K562 (cell line): ENCODE measurements around the gene TASP1. TPM values are rescaled to one million over a fixed set of nuclear protein-coding genes. Genes with fewer than 3 reads are reported as not detected.
A peak's percentile ranks its signal among the peaks of the same experiment; 100 is the strongest.

Source experiments
- ATAC-seq: fragments of 200-7000 bp; cut with Tn5 transposase; 3 replicates; pipeline ENCODE4 v1.9.1; 2020; ENCODE audit warnings: moderate library complexity
- BruUV-seq: library from RNA; stranded (reverse); fragments of 400-500 nt; replicated peaks from 2 replicates; lab custom pipeline; 2021; lab: Mats Ljungman, UMichigan
- CTCF ChIA-PET: fragments of 300-600 bp; formaldehyde crosslinking; extraction: SDS; loops from one replicate; lab custom pipeline; 2021; ENCODE audit warnings: low intra/inter-chr PET ratio; lab: Yijun Ruan, JAX
- POLR2A ChIA-PET: fragments of 300-600, 350-650 bp; sonication (Branson Sonifier 250); formaldehyde crosslinking; extraction: SDS; loops from one replicate; lab custom pipeline; 2021; ENCODE audit warnings: antibody characterized with exemption, inconsistent platforms; lab: Yijun Ruan, JAX
- DNase-seq, 4 experiments: peaks; one replicate each; pipeline versions ENCODE4 v3.0.0 to v3.0.0-alpha.2; 2011 to 2018; ENCODE audit warnings: low spot score in 3 of 4, mixed read lengths in 3 of 4; ENCODE audit errors: extremely low read depth in 1 of 4
- FAIRE-seq: peaks from 2 replicates; lab custom pipeline; 2011; peaks lifted over from hg19 to GRCh38; lab: Jason Lieb, UNC
- H2AFZ ChIP-seq: 2 replicates; pipeline ENCODE4 v1.6.0; 2011; ENCODE audit warnings: low read depth, low read length, control low read depth, inconsistent platforms
- H3K27ac ChIP-seq: fragments of 200-600 bp; 3 replicates; pipeline ENCODE4 v1.8.0; 2011; ENCODE audit warnings: low read depth, mild to moderate bottlenecking, control low read depth, inconsistent platforms, low read length, moderate library complexity, mixed read lengths; ENCODE audit errors: extremely low read depth
- H3K27me3 ChIP-seq, 2 experiments: fragments of 300-600 bp in 1 of 2; 2 replicates in 1 of 2; 3 replicates in 1 of 2; pipeline versions ENCODE4 v1.6.0 to v1.8.0; 2011; ENCODE audit warnings: inconsistent platforms in 2 of 2, low read length in 2 of 2, mild to moderate bottlenecking in 1 of 2, mixed read lengths in 1 of 2, moderate library complexity in 1 of 2; ENCODE audit not compliant: control insufficient read depth in 2 of 2, insufficient read depth in 2 of 2
- H3K36me3 ChIP-seq: fragments of 300-600 bp; 3 replicates; pipeline ENCODE4 v1.8.0; 2011; ENCODE audit warnings: mild to moderate bottlenecking, low read length, inconsistent platforms; ENCODE audit not compliant: control insufficient read depth, insufficient read depth
- H3K4me1 ChIP-seq, 2 experiments: fragments of 200-600 bp in 1 of 2; replicated peaks in 1 of 2; 2 replicates in 1 of 2; 3 replicates in 1 of 2; pipeline versions ENCODE4 v1.5.1 to v1.8.0; 2011; ENCODE audit warnings: inconsistent platforms in 2 of 2, low read length in 2 of 2, mild to moderate bottlenecking in 1 of 2, mixed read lengths in 1 of 2, moderate library complexity in 1 of 2; ENCODE audit not compliant: control insufficient read depth in 2 of 2, insufficient read depth in 2 of 2
- H3K4me2 ChIP-seq: 2 replicates; pipeline ENCODE4 v1.6.1; 2011; ENCODE audit warnings: low read length, control low read depth, inconsistent platforms, mixed read lengths; ENCODE audit not compliant: insufficient read depth
- H3K4me3 ChIP-seq: fragments of 200-600 bp; sonication (generic), shearing (Covaris generic); 2 replicates; pipeline ENCODE4 v1.5.1; 2016; ENCODE audit warnings: control low read depth, inconsistent platforms
- H3K79me2 ChIP-seq: fragments of 200-600 bp; 3 replicates; pipeline ENCODE4 v1.8.0; 2011; ENCODE audit warnings: low read length, inconsistent platforms; ENCODE audit not compliant: control insufficient read depth, insufficient read depth
- H3K9ac ChIP-seq, 2 experiments: 2 replicates each; pipeline versions ENCODE4 v1.6.0 to v1.6.1; 2011; ENCODE audit warnings: low read depth in 2 of 2, low read length in 2 of 2, control low read depth in 1 of 2, inconsistent platforms in 1 of 2, mild to moderate bottlenecking in 1 of 2, mixed read lengths in 1 of 2; ENCODE audit not compliant: insufficient read depth in 1 of 2
- H3K9me1 ChIP-seq: one replicate; pipeline ENCODE4 v1.6.0; 2011; ENCODE audit warnings: inconsistent platforms, mild to moderate bottlenecking, low read length, moderate library complexity; ENCODE audit not compliant: control insufficient read depth, insufficient read depth
- H3K9me3 ChIP-seq: replicated peaks from 2 replicates; pipeline ENCODE4 v1.5.1; 2011; ENCODE audit warnings: low read depth, low read length, inconsistent platforms; ENCODE audit not compliant: control insufficient read depth, insufficient read depth
- H4K20me1 ChIP-seq: replicated peaks from 2 replicates; pipeline ENCODE4 v1.6.1; 2011; ENCODE audit warnings: low read length, inconsistent platforms, mixed read lengths; ENCODE audit not compliant: control insufficient read depth, insufficient read depth
- ARID1B ChIP-seq: fragments of 450-650 bp; IDR thresholded peaks from 2 replicates; pipeline ENCODE4 v1.6.1; 2016; ENCODE audit warnings: antibody characterized with exemption, mild to moderate bottlenecking, inconsistent platforms
- ATF7 ChIP-seq: fragments of 450-650 bp; IDR thresholded peaks from 2 replicates; pipeline ENCODE4 v1.7.1; 2014; ENCODE audit warnings: mild to moderate bottlenecking, moderate library complexity
- C11orf30 ChIP-seq: fragments of 450-650 bp; IDR thresholded peaks from 2 replicates; pipeline ENCODE4 v1.6.1; 2016; ENCODE audit warnings: low read depth, mild to moderate bottlenecking
- CBFA2T3 ChIP-seq: fragments of 450-650 bp; IDR thresholded peaks from 2 replicates; pipeline ENCODE4 v1.6.1; 2017
- MBD2 ChIP-seq: sonication (generic); IDR thresholded peaks from 2 replicates; pipeline ENCODE4 v1.6.1; 2016; ENCODE audit warnings: low read depth, borderline replicate concordance
- MECOM ChIP-seq: fragments of 250-450 bp; sonication (Bioruptor Pico); IDR thresholded peaks from 2 replicates; pipeline ENCODE4 v1.8.0; 2022; ENCODE audit warnings: inconsistent platforms
- MTA1 ChIP-seq: fragments of 450-650 bp; IDR thresholded peaks from 2 replicates; pipeline ENCODE4 v1.6.1; 2017; ENCODE audit warnings: borderline replicate concordance
- MTA2 ChIP-seq: fragments of 450-650 bp; IDR thresholded peaks from 2 replicates; pipeline ENCODE4 v1.6.1; 2016; ENCODE audit warnings: low read depth
- NR2C2 ChIP-seq, 2 experiments: fragments of 200-800 bp in 1 of 2; sonication (Bioruptor generic) in 1 of 2; sonication (generic) in 1 of 2; formaldehyde crosslinking in 1 of 2; IDR thresholded peaks; 2 replicates each; pipeline versions ENCODE4 v1.6.1 to v1.8.0; 2016 to 2022; ENCODE audit warnings: mild to moderate bottlenecking in 1 of 2, missing compliant biosample characterization in 1 of 2, missing genetic modification characterization in 1 of 2, missing genetic modification reagents in 1 of 2
- PTRF ChIP-seq: fragments of 450-650 bp; IDR thresholded peaks from 2 replicates; pipeline ENCODE4 v1.6.1; 2016; ENCODE audit warnings: mild to moderate bottlenecking, missing genetic modification characterization, missing compliant biosample characterization
- SOX6 ChIP-seq: fragments of 450-650 bp; IDR thresholded peaks from 2 replicates; pipeline ENCODE4 v1.6.1; 2014; ENCODE audit warnings: mild to moderate bottlenecking
- TAL1 ChIP-seq: fragments of 450-650 bp; IDR thresholded peaks from 2 replicates; pipeline ENCODE4 v1.6.1; 2016; ENCODE audit warnings: mild to moderate bottlenecking
- ZNF3 ChIP-seq: fragments of 250-450 bp; sonication (Bioruptor Pico); IDR thresholded peaks from 2 replicates; pipeline ENCODE4 v1.5.0; 2021; ENCODE audit warnings: mild to moderate bottlenecking, moderate library complexity
- ZNF644 ChIP-seq: fragments of 200-800 bp; sonication (Bioruptor generic); IDR thresholded peaks from 2 replicates; pipeline ENCODE4 v1.6.1; 2016; ENCODE audit warnings: low read depth, missing genetic modification characterization, missing compliant biosample characterization
- ZZZ3 ChIP-seq: fragments of 450-650 bp; IDR thresholded peaks from 2 replicates; pipeline ENCODE4 v1.6.1; 2016; ENCODE audit warnings: antibody characterized with exemption, mild to moderate bottlenecking, moderate library complexity
- WGBS: fragments of 100-300 bp; shearing (Covaris generic); methylation state at CpG from one replicate; pipeline ENCODE4 v1.1.6; 2016; ENCODE audit warnings: low coverage, mixed read lengths; ENCODE audit not compliant: insufficient coverage; ENCODE audit errors: missing lambda C conversion rate; 5-methylcytosine and 5-hydroxymethylcytosine counted together
- in situ Hi-C: fragments of 300-500 bp; cut with MboI; formaldehyde crosslinking; loops from 4 replicates; pipeline ENCODE4 v1.15.0; 2018; ENCODE audit warnings: inconsistent platforms, mixed read lengths
- intact Hi-C: fragments of 100-400 bp; cut with micrococcal nuclease; formaldehyde crosslinking; loops from 2 replicates; pipeline ENCODE4 v1.14.2; 2022
- polyA plus RNA-seq, 8 experiments: library from polyadenylated mRNA; depleted of rRNA in 4 of 8; stranded (reverse) in 5 of 8; unstranded in 3 of 8; fragments of >200 nt; fragmentation: Nextera tagmentation in 2 of 8; fragmentation: Illumina TruSeq in 1 of 8; extraction: Ambion mirVana in 2 of 8; extraction: Trizol in 1 of 8; gene quantifications; 2 replicates each; pipeline versions ENCODE4 v1.2.1 to v1.2.3, GENCODE V29; 2011 to 2014; ENCODE audit warnings: inconsistent platforms in 1 of 8, missing spikeins in 1 of 8
- total RNA-seq, 7 experiments: library from RNA; depleted of rRNA in 6 of 7; stranded (reverse); fragments of >200 nt in 6 of 7; fragmentation: Illumina TruSeq in 2 of 7; extraction: Trizol in 2 of 7; gene quantifications; 2 replicates each; pipeline versions ENCODE4 v1.2.1 to v1.2.3, GENCODE V29; 2011 to 2021; ENCODE audit warnings: low replicate concordance in 1 of 7
- TF ChIP-seq, protein P1 (sequence below), 3 experiments: fragments of 200-800 bp in 1 of 3; fragments of 250-450 bp in 1 of 3; fragments of 450-650 bp in 1 of 3; sonication (Bioruptor Pico) in 1 of 3; sonication (Bioruptor generic) in 1 of 3; formaldehyde crosslinking in 1 of 3; IDR thresholded peaks; 2 replicates each; pipeline versions ENCODE4 v1.6.1 to v1.8.0; 2016 to 2022; ENCODE audit warnings: mild to moderate bottlenecking in 2 of 3, missing genetic modification characterization in 2 of 3, missing compliant biosample characterization in 1 of 3, moderate library complexity in 1 of 3
- TF ChIP-seq, protein P2 (sequence below): sonication (generic); formaldehyde crosslinking; IDR thresholded peaks from 2 replicates; pipeline ENCODE4 v1.8.1; 2023; ENCODE audit warnings: mild to moderate bottlenecking, missing genetic modification reagents

The TASP1 gene
- total and polyA plus RNA-seq, 9 of the 15 experiments (the other 6 are each of a cell fraction or from before 2014, with no cell fraction given): 3.7 to 10.6 (median 6.4) TPM

DNA sequence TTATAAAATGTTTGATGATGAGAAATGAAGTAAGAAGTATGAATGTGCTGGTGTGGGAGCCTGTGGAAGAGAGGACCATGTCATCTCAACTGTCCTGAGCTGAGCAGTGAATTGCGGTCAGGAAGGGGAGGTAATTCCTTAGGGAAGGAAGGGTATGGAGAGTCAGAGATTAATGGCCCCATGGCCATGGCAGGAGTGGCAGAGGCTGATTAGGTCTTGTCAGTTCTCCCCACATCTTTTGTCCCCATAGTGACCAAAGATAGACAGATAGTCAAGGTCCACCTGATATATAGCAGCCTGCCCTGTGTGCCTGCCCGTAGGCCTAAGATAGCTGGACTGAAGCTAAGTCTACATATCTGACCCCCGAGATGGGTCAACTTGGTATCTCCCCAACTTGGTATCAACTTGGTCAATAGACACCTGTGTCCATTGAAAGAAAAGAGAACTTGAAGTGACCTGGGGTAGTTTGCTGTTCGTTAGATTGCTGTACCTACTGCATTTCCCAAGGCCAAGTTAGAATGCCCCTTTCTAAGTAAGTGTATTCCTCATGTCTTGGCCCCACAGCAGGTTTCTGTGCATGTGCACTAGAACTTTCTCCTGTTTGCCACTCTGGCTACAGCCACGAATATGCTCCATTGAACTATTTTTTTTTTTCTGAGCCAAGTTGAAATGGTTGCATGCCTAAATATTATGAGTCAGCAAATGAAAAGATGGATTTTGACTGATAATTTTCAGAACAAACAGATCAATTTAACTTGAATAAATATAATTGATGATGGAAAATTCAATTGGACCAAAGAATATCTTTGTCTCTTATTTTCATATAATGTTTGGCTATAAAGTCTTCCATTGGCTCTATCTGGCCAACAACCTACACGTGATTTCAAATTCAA, 274.2 kb downstream of the TASP1 start:
- no peak overlapping the region for H3K9ac ChIP-seq
- H3K36me3 ChIP-seq: no peaks in the 10 kb centered on the region
- peak; percentile 49; the same call in 2 of the 3 replicates for ATAC-seq
- H3K79me2 ChIP-seq: no peaks in the 10 kb centered on the region
- DNase-seq: peak in 3 of 4 experiments; percentile 5 to 42 (median 5)
- in situ Hi-C loops (no loop called here), intact Hi-C loops (no loop called here)
- no peak overlapping the region; the same call in 1 of the 2 replicates for H3K4me2 ChIP-seq
- no peak overlapping the region for H3K4me3 ChIP-seq
- no peak for FAIRE-seq
- WGBS: 2% methylated on average over 6 of the region's 6 CpGs
- no peaks in the 10 kb centered on the region for H3K27me3 ChIP-seq
- H2AFZ ChIP-seq: no peak overlapping the region
- CTCF ChIA-PET: no interaction called here
- no TSS peak for BruUV-seq
- H3K27ac ChIP-seq: no peak overlapping the region
- no peaks in the 10 kb centered on the region for H3K9me3 ChIP-seq
- no peaks in the 10 kb centered on the region for H3K9me1 ChIP-seq
- H3K4me1 ChIP-seq: no peaks in the 10 kb centered on the region; a peak in 3 of 5 replicates
- H4K20me1 ChIP-seq: no peaks in the 10 kb centered on the region
- POLR2A ChIA-PET: no interaction called here
- TF ChIP-seq SOX6 (peak; percentile 31; the same call in 1 of the 2 replicates), NR2C2 (CRISPR knock-in tag; IDR thresholded peaks at IDR 0.05) (no peak), NR2C2 (tag; IDR thresholded peaks at IDR 0.05) (no peak), CBFA2T3 (peak; percentile 70), ARID1B (peak; percentile 81), MECOM (no peak), MTA1 (no peak), PTRF (tag) (no peak), ZNF644 (tag) (peak; percentile 53; the same call in 1 of the 2 replicates), ZZZ3 (no peak), ZNF3 (CRISPR knock-in tag) (no peak), MTA2 (peak; percentile 34; the same call in 1 of the 2 replicates), TAL1 (peak; percentile 75), MBD2 (0 out of 2 replicates have a peak, but pooled peaks have one; percentile 26), ATF7 (peak; percentile 42), C11orf30 (0 out of 2 replicates have a peak, but pooled peaks have one; percentile 5)
- TF ChIP-seq, protein P1, sequence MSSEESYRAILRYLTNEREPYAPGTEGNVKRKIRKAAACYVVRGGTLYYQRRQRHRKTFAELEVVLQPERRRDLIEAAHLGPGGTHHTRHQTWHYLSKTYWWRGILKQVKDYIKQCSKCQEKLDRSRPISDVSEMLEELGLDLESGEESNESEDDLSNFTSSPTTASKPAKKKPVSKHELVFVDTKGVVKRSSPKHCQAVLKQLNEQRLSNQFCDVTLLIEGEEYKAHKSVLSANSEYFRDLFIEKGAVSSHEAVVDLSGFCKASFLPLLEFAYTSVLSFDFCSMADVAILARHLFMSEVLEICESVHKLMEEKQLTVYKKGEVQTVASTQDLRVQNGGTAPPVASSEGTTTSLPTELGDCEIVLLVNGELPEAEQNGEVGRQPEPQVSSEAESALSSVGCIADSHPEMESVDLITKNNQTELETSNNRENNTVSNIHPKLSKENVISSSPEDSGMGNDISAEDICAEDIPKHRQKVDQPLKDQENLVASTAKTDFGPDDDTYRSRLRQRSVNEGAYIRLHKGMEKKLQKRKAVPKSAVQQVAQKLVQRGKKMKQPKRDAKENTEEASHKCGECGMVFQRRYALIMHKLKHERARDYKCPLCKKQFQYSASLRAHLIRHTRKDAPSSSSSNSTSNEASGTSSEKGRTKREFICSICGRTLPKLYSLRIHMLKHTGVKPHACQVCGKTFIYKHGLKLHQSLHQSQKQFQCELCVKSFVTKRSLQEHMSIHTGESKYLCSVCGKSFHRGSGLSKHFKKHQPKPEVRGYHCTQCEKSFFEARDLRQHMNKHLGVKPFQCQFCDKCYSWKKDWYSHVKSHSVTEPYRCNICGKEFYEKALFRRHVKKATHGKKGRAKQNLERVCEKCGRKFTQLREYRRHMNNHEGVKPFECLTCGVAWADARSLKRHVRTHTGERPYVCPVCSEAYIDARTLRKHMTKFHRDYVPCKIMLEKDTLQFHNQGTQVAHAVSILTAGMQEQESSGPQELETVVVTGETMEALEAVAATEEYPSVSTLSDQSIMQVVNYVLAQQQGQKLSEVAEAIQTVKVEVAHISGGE (CRISPR knock-in tag; IDR thresholded peaks at IDR 0.05): 0 out of 6 replicates have a peak, but pooled peaks of 1 of the 3 experiments have one; percentile 24
- TF ChIP-seq, protein P2, sequence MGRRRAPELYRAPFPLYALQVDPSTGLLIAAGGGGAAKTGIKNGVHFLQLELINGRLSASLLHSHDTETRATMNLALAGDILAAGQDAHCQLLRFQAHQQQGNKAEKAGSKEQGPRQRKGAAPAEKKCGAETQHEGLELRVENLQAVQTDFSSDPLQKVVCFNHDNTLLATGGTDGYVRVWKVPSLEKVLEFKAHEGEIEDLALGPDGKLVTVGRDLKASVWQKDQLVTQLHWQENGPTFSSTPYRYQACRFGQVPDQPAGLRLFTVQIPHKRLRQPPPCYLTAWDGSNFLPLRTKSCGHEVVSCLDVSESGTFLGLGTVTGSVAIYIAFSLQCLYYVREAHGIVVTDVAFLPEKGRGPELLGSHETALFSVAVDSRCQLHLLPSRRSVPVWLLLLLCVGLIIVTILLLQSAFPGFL (CRISPR knock-in tag): no peak
